ENCODE measurements around the gene SLC6A6. TPM values are rescaled to one million over a fixed set of nuclear protein-coding genes. Genes with fewer than 3 reads are reported as not detected.

SLC6A6 gene
- total RNA-seq, 1 donor from 2014 or later = 32.9 TPM

DNA sequence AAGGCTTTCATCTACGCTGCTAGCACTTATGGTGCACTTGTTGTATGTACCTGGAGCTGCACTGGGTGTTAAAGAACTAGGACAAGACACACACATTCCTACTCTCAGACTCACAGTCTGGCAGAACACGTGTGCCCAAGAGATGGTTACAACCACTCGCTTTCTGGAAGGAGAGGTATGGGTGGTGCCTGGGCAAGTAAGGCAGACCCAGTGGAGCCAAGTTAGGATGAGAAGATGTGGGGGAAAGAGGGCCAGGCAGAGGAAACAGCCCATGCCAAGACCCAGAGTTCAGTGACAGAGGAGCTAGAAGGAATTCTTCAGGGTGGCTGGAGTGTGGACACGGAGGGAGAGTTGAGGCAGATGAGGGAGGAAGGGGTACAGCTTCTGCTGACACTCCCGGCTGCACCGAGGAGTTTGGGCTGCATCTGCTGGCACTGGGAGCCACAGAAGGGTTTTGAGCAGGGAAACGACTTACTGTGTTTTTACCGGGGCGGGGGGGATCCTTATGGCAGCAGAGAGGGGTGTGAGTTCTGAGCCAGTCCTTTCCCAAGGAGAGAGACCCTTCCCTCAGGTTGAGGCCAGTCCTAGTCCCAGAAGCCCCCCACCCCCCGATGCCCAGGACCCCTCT is 78.7 kb downstream of the SLC6A6 start:
- Histone ChIP-seq H3K36me3 (no peaks in the 10 kb centered on the region), H2AFZ (replicated peaks) (no peak overlapping the region), H3K79me2 (ENCODE audit: low read depth) (no peaks in the 10 kb centered on the region), H3K27ac (no peak overlapping the region), H3K9me3 (ENCODE audit: low read depth) (no peaks in the 10 kb centered on the region), H3F3A (ENCODE audit: low read depth) (no peaks in the 10 kb centered on the region), H3K4me2 (no peak overlapping the region), H4K20me1 (ENCODE audit: low read depth) (no peaks in the 10 kb centered on the region), H3K27me3 (no peaks in the 10 kb centered on the region), H3K4me3 (no peak overlapping the region), H3K9ac (no peak overlapping the region), H3K4me1 (no peaks in the 10 kb centered on the region)
- peaks cover 14% of the 10 kb centered on the region for H3K36me3 Mint-ChIP-seq
- peak overlapping the region; percentile 21 for H3K27ac Mint-ChIP-seq
- peaks cover 2% of the 10 kb centered on the region for H3K27me3 Mint-ChIP-seq (ENCODE audit: insufficient read depth, low read depth)
- H3K9me3 Mint-ChIP-seq = no peaks in the 10 kb centered on the region
- TF ChIP-seq EZH2phosphoT487 (IDR thresholded peaks at IDR 0.05) (no peak), EZH2 (IDR thresholded peaks at IDR 0.05) (no peak)
- TF ChIP-seq, protein P1, sequence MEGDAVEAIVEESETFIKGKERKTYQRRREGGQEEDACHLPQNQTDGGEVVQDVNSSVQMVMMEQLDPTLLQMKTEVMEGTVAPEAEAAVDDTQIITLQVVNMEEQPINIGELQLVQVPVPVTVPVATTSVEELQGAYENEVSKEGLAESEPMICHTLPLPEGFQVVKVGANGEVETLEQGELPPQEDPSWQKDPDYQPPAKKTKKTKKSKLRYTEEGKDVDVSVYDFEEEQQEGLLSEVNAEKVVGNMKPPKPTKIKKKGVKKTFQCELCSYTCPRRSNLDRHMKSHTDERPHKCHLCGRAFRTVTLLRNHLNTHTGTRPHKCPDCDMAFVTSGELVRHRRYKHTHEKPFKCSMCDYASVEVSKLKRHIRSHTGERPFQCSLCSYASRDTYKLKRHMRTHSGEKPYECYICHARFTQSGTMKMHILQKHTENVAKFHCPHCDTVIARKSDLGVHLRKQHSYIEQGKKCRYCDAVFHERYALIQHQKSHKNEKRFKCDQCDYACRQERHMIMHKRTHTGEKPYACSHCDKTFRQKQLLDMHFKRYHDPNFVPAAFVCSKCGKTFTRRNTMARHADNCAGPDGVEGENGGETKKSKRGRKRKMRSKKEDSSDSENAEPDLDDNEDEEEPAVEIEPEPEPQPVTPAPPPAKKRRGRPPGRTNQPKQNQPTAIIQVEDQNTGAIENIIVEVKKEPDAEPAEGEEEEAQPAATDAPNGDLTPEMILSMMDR (IDR thresholded peaks at IDR 0.05) = no peak
- DNase-seq (ENCODE audit: low spot score) = no peak
- no peaks in the 10 kb centered on the region for H3K4me1 Mint-ChIP-seq
- no peak overlapping the region for H3K4me3 Mint-ChIP-seq

DNA sequence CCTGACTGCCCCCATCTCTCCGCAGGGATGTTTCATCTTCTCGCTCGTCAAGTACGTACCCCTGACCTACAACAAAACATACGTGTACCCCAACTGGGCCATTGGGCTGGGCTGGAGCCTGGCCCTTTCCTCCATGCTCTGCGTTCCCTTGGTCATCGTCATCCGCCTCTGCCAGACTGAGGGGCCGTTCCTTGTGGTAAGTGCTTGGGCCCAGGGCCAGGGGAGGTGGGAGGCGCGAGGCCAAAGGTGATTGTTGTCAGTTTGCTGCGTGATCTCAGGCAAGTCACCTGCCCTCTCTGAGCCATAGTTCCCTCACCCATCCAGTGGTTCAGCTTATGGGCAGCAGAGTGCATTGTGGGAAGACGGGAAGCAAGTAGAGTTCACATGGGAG is 79.2 kb downstream of the SLC6A6 start:
- DNase-seq (ENCODE audit: low spot score) = no peak
- Mint-ChIP-seq H3K4me3 (no peak overlapping the region), H3K27me3 (ENCODE audit: insufficient read depth, low read depth) (peaks cover 2% of the 10 kb centered on the region), H3K36me3 (peaks cover 13% of the 10 kb centered on the region), H3K9me3 (no peaks in the 10 kb centered on the region), H3K27ac (no peak overlapping the region), H3K4me1 (no peaks in the 10 kb centered on the region)
- no peaks in the 10 kb centered on the region for H3K4me1 ChIP-seq
- TF ChIP-seq EZH2phosphoT487 (IDR thresholded peaks at IDR 0.05) (no peak), EZH2 (IDR thresholded peaks at IDR 0.05) (no peak)
- TF ChIP-seq, protein P1 (IDR thresholded peaks at IDR 0.05) = no peak
- no peaks in the 10 kb centered on the region for H4K20me1 ChIP-seq (ENCODE audit: low read depth)
- no peak overlapping the region for H3K4me3 ChIP-seq
- no peak overlapping the region for H2AFZ ChIP-seq (replicated peaks)
- no peak overlapping the region for H3K4me2 ChIP-seq
- no peak overlapping the region for H3K27ac ChIP-seq
- no peaks in the 10 kb centered on the region for H3F3A ChIP-seq (ENCODE audit: low read depth)
- H3K9ac ChIP-seq = no peak overlapping the region
- H3K27me3 ChIP-seq = no peaks in the 10 kb centered on the region
- no peaks in the 10 kb centered on the region for H3K79me2 ChIP-seq (ENCODE audit: low read depth)
- no peaks in the 10 kb centered on the region for H3K36me3 ChIP-seq
- H3K9me3 ChIP-seq (ENCODE audit: low read depth) = no peaks in the 10 kb centered on the region

DNA sequence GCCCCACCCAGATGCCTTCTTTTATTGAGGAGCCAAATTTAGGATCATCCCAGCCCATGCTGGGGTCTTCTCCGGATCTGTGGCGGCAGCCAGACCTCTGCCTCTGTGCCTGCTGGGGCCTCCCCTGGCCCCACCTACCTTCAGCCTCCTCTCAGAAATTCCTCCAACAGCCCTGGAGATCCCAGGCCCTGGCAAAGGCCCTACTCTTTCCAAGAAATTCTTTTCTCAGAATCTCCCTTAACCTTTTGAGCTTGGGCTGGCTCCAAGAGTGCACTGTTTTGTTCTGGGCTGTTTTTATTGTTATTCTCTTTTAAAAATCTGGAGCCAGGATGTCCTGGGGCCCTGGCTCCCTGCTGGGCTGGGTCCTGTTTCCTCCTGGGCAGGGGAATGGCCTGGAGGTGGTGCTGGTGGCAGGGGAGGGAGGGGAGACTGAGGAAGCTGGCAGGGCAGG is 79.9 kb downstream of the SLC6A6 start:
- Mint-ChIP-seq H3K4me3 (no peak overlapping the region), H3K4me1 (no peaks in the 10 kb centered on the region), H3K9me3 (no peaks in the 10 kb centered on the region), H3K27ac (no peak overlapping the region), H3K36me3 (peaks cover 14% of the 10 kb centered on the region), H3K27me3 (ENCODE audit: insufficient read depth, low read depth) (peaks cover 2% of the 10 kb centered on the region)
- H3K4me2 ChIP-seq = no peak overlapping the region
- no peak for DNase-seq (ENCODE audit: low spot score)
- H3K79me2 ChIP-seq (ENCODE audit: low read depth) = no peaks in the 10 kb centered on the region
- H3K4me1 ChIP-seq = no peaks in the 10 kb centered on the region
- no peaks in the 10 kb centered on the region for H3K9me3 ChIP-seq (ENCODE audit: low read depth)
- H3K4me3 ChIP-seq = no peak overlapping the region
- no peak for TF ChIP-seq EZH2phosphoT487 (IDR thresholded peaks at IDR 0.05)
- TF ChIP-seq, protein P1 (IDR thresholded peaks at IDR 0.05) = no peak
- no peak for TF ChIP-seq EZH2 (IDR thresholded peaks at IDR 0.05)
- no peaks in the 10 kb centered on the region for H3F3A ChIP-seq (ENCODE audit: low read depth)
- H4K20me1 ChIP-seq (ENCODE audit: low read depth) = no peaks in the 10 kb centered on the region
- H3K27me3 ChIP-seq = no peaks in the 10 kb centered on the region
- no peak overlapping the region for H3K9ac ChIP-seq
- H3K36me3 ChIP-seq = no peaks in the 10 kb centered on the region
- no peak overlapping the region for H3K27ac ChIP-seq
- no peak overlapping the region for H2AFZ ChIP-seq (replicated peaks)

All from neural progenitor cell (in vitro differentiated cells).